C4-2B (cell line): ENCODE results near the gene NPIPA3.
"Not testable (repeated sequence)": the region's sequence is repeated elsewhere in the genome, so short reads cannot be mapped to it uniquely, and the experiment has no call there.

Experiments used
- CTCF ChIP-seq: fragments of 450-650 bp; conservative IDR thresholded peaks from 2 replicates; pipeline ENCODE4 v1.5.1; 2017; ENCODE audit warnings: mild to moderate bottlenecking
- ZFX ChIP-seq: fragments of 450-650 bp; IDR thresholded peaks from 2 replicates; pipeline ENCODE4 v1.6.1; 2017

- not testable (repeated sequence) for TF ChIP-seq CTCF, ZFX
These were observed 72.4 kb downstream of the NPIPA3 start for GRCh38 chr16:14775624-14776023.
